ENCODE data around the gene FNBP1L. TPM values are rescaled to one million over a fixed set of nuclear protein-coding genes. Genes with fewer than 3 reads are reported as not detected.

The FNBP1L gene
- total RNA-seq, 1 experiment from 2014 or later: 21.4 TPM

GRCh38 chr1:93593854-93594602 lies 146.1 kb downstream of the FNBP1L start:
- Histone ChIP-seq H3K27me3 (replicated peaks) (no peaks in the 10 kb centered on the region), H3K36me3 (peaks cover 63% of the 10 kb centered on the region), H3K4me1 (replicated peaks) (peaks cover 19% of the 10 kb centered on the region), H3K9me3 (replicated peaks) (no peaks in the 10 kb centered on the region), H3K4me3 (no peak overlapping the region), H3K27ac (no peak overlapping the region)
- DNase-seq (ENCODE audit: low read depth in 1 of 2, low spot score in 2 of 2): no peak

DNA sequence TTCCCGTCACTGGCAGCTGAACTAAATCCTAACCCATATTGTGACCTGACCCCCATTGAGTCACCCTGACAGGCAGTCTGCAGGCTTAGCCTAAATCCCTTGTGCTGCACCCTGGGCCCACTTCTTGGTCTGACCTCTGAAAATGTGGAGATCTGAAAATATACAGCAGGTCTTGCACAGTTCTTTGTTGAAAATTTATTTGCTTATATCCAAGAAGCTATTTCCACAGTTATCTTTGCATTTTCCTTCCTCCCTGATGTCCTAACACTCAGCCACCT lies 146.6 kb downstream of the FNBP1L start:
- Histone ChIP-seq H3K36me3 (peaks cover 58% of the 10 kb centered on the region), H3K27ac (no peak overlapping the region), H3K4me3 (no peak overlapping the region), H3K4me1 (replicated peaks) (peaks cover 16% of the 10 kb centered on the region), H3K9me3 (replicated peaks) (no peaks in the 10 kb centered on the region), H3K27me3 (replicated peaks) (no peaks in the 10 kb centered on the region)
- DNase-seq (ENCODE audit: low read depth in 1 of 2, low spot score in 2 of 2): no peak

DNA sequence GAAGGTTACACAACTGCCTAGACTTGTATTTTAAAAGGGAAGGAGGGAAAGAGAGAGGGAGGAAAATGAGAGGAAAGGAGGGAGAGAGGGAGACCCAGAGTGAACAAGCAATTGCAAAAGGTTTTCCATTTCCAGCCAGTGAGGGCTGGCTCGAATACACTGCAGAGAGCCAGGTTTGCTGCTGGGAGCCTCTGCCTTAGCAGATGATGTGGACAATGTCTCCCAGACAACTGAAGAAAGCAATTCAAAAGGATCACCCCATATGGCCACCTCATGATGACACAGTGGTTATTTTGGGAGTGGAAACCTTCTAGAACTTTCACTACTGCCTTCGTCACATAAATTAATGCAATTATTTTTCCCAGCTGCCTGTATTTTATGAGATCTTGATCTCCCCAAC lies 147.3 kb downstream of the FNBP1L start:
- no peak for DNase-seq (ENCODE audit: low read depth in 1 of 2, low spot score in 2 of 2)
- Histone ChIP-seq H3K4me1 (replicated peaks) (peaks cover 16% of the 10 kb centered on the region), H3K4me3 (no peak overlapping the region), H3K27me3 (replicated peaks) (no peaks in the 10 kb centered on the region), H3K36me3 (peaks cover 51% of the 10 kb centered on the region), H3K9me3 (replicated peaks) (no peaks in the 10 kb centered on the region), H3K27ac (no peak overlapping the region)

DNA sequence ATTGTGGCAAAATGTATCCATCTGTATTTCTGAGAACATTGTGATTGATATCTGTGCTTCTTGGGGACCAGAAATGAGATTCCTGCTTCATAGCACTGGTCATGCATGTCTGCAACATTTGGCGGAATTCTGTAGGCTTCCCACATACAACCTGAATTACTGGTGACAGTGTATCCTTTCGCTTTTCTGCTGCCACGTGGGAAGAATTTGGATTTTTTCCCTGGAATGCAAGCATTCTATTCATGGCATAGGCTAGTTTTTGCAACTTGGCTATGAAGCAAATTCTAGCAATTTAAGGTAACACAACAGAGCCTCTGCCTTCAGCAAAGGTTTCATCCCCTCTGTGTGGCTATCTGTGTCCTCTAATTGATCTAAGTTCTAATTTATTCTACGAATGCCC lies 147.8 kb downstream of the FNBP1L start:
- no peaks in the 10 kb centered on the region for H3K27me3 ChIP-seq (replicated peaks)

DNA sequence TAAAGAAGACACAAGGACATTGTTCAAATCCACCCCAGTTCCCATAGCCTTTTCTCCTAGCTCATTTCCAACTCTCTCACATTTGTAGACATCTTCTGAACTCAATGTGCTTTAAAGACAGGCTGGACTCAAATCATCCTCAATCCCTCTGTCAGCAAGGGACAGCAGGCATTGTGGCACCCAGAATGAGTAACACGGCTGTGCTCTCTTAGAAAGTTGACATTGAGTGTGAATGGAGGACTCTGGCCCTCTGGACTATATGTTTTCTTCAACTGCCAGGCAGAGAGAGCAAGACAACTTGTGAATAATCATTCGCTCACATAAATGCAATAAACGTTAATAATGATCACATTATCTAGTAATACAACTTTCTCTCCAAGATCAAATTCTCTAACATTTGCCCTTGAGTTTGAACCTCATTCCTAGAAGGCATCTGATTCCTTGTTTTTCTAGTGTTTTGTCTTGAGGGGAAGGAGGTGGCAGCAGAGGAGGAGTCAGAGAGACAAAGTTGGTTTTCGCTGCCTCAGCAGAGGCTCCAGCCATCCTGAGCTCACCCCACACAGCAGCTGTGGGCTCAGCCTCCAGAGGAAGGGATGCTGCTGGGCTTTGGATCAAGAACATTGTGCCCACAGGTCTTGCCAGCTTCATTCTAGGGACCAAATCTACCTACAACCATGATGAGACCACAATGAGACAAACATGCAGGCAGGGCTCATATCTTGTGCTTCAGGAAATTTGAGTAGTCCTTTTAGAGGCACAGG lies 148.6 kb downstream of the FNBP1L start:
- Histone ChIP-seq H3K9me3 (replicated peaks) (no peaks in the 10 kb centered on the region), H3K4me1 (replicated peaks) (peaks cover 16% of the 10 kb centered on the region), H3K27ac (no peak overlapping the region), H3K27me3 (replicated peaks) (no peaks in the 10 kb centered on the region), H3K4me3 (no peak overlapping the region), H3K36me3 (peaks cover 41% of the 10 kb centered on the region)
- DNase-seq (ENCODE audit: low read depth in 1 of 2, low spot score in 2 of 2): no peak

More for the DNA sequence above, 147.8 kb downstream of the FNBP1L start:
- H3K4me1 ChIP-seq (replicated peaks): peaks cover 16% of the 10 kb centered on the region
- no peaks in the 10 kb centered on the region for H3K9me3 ChIP-seq (replicated peaks)
- no peak overlapping the region for H3K27ac ChIP-seq
- DNase-seq (ENCODE audit: low read depth in 1 of 2, low spot score in 2 of 2): no peak
- peaks cover 46% of the 10 kb centered on the region for H3K36me3 ChIP-seq
- H3K4me3 ChIP-seq: no peak overlapping the region

- Histone ChIP-seq H3K4me3 (no peak overlapping the region), H3K4me1 (replicated peaks) (peaks cover 16% of the 10 kb centered on the region), H3K27ac (no peak overlapping the region), H3K27me3 (replicated peaks) (no peaks in the 10 kb centered on the region; the same call in 1 of the 2 replicates), H3K9me3 (replicated peaks) (no peaks in the 10 kb centered on the region), H3K36me3 (peaks cover 29% of the 10 kb centered on the region)
- no peak for DNase-seq (ENCODE audit: low read depth in 1 of 2, low spot score in 2 of 2)
Observed at GRCh38 chr1:93597709-93598108, 149.8 kb downstream of the FNBP1L start.

GRCh38 chr1:93598396-93598795 lies 150.5 kb downstream of the FNBP1L start:
- no peak for DNase-seq (ENCODE audit: low read depth in 1 of 2, low spot score in 2 of 2)
- Histone ChIP-seq H3K27me3 (replicated peaks) (no peaks in the 10 kb centered on the region; the same call in 1 of the 2 replicates), H3K9me3 (replicated peaks) (no peaks in the 10 kb centered on the region), H3K27ac (no peak overlapping the region), H3K36me3 (peaks cover 28% of the 10 kb centered on the region), H3K4me3 (no peak overlapping the region), H3K4me1 (replicated peaks) (peaks cover 16% of the 10 kb centered on the region)

DNA sequence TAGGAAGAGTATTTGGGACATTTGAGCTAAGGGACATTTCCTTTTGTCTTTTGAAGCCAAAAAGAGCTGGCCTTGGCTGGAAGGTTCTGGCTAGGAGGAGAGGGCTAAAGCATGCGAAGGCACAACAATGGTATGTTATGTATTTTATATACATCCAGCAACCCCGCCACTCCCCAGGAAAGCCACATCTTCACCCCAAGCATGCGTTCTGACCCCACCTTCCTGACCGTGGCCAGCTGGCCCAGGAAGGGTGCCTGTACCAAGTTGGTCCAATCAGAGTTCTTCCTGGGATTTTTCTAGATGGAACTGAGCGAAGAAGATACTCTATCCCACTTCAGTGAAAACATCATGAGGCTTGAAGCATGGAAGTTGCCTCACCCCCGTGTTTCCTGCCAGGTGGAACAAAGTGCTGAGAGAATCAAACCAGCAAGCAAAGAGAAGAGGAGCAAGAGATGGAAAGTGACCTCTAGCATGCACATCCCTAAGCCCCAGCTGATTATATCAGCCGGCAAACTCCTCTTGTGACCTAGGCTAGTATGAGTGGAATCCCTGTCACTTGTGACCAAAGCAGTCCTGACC lies 151.0 kb downstream of the FNBP1L start:
- peaks cover 11% of the 10 kb centered on the region for H3K4me1 ChIP-seq (replicated peaks)
- no peak overlapping the region for H3K4me3 ChIP-seq
- H3K36me3 ChIP-seq: peaks cover 25% of the 10 kb centered on the region
- H3K27ac ChIP-seq: no peak overlapping the region
- no peaks in the 10 kb centered on the region; the same call in none of the 2 replicates for H3K27me3 ChIP-seq (replicated peaks)
- H3K9me3 ChIP-seq (replicated peaks): no peaks in the 10 kb centered on the region
- DNase-seq (ENCODE audit: low read depth in 1 of 2, low spot score in 2 of 2): no peak

- no peak for DNase-seq (ENCODE audit: low read depth in 1 of 2, low spot score in 2 of 2)
- Histone ChIP-seq H3K4me1 (replicated peaks) (peaks cover 6% of the 10 kb centered on the region), H3K4me3 (no peak overlapping the region)
Observed at GRCh38 chr1:93599479-93599878, 151.6 kb downstream of the FNBP1L start.

DNA sequence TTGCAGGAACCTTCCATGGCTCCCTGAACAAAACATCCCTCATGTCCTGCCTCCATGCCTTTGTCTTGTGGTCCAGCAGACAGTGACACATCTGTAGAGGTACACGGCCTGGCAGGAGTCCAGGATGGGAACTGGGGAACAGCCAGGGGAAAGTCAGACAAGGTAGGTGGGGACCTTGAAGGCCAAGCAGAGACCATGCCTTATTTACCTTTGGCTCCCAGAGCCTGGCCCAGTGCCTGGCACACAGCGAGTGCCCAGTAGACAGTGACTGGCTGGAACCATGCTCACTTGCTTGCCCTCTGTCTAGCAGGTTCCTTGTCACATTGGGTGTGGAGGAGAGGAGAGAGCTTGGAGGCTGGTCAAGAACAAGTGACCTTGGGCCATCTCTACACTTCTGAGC lies 152.7 kb downstream of the FNBP1L start:
- Histone ChIP-seq H3K4me3 (no peak overlapping the region), H3K36me3 (peaks cover 25% of the 10 kb centered on the region; the same call in 1 of the 2 replicates), H3K27me3 (replicated peaks) (no peaks in the 10 kb centered on the region; the same call in none of the 2 replicates), H3K4me1 (replicated peaks) (peaks cover 14% of the 10 kb centered on the region), H3K9me3 (replicated peaks) (no peaks in the 10 kb centered on the region), H3K27ac (no peak overlapping the region)
- no peak for DNase-seq (ENCODE audit: low read depth in 1 of 2, low spot score in 2 of 2)

More at GRCh38 chr1:93599479-93599878, 151.6 kb downstream of the FNBP1L start:
- H3K27ac ChIP-seq: no peak overlapping the region
- peaks cover 25% of the 10 kb centered on the region for H3K36me3 ChIP-seq
- H3K9me3 ChIP-seq (replicated peaks): no peaks in the 10 kb centered on the region
- H3K27me3 ChIP-seq (replicated peaks): no peaks in the 10 kb centered on the region; the same call in none of the 2 replicates

DNA sequence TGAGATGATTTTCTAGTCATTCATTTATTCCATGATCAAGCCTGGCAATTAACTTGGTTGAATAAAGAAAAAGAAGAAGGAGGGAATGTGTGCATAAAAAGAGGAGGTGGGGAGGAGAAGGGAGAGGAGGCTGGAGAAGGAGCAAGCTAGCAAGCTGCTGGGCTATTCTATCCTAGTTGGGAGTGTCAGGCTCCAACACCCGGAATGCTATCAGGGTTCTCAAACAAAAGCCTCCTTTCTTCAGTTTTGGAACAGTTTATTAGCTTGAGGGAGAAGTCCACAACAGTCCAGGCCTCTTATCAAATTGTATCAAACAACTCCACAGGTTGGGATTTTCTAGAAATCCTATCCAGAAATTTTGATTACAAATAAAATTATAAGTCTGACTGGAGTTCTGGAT lies 153.8 kb downstream of the FNBP1L start:
- Histone ChIP-seq H3K4me3 (no peak overlapping the region), H3K4me1 (replicated peaks) (peaks cover 19% of the 10 kb centered on the region)

GRCh38 chr1:93602101-93602500 lies 154.2 kb downstream of the FNBP1L start:
- Histone ChIP-seq H3K9me3 (replicated peaks) (no peaks in the 10 kb centered on the region), H3K4me3 (no peak overlapping the region), H3K4me1 (replicated peaks) (peaks cover 23% of the 10 kb centered on the region), H3K36me3 (peaks cover 20% of the 10 kb centered on the region), H3K27me3 (replicated peaks) (no peaks in the 10 kb centered on the region; the same call in none of the 2 replicates), H3K27ac (no peak overlapping the region)
- no peak for DNase-seq (ENCODE audit: low read depth in 1 of 2, low spot score in 2 of 2)

More for the DNA sequence above, 153.8 kb downstream of the FNBP1L start:
- Histone ChIP-seq H3K9me3 (replicated peaks) (no peaks in the 10 kb centered on the region), H3K27ac (no peak overlapping the region), H3K27me3 (replicated peaks) (no peaks in the 10 kb centered on the region; the same call in none of the 2 replicates), H3K36me3 (peaks cover 20% of the 10 kb centered on the region)
- no peak for DNase-seq (ENCODE audit: low read depth in 1 of 2, low spot score in 2 of 2)

DNA sequence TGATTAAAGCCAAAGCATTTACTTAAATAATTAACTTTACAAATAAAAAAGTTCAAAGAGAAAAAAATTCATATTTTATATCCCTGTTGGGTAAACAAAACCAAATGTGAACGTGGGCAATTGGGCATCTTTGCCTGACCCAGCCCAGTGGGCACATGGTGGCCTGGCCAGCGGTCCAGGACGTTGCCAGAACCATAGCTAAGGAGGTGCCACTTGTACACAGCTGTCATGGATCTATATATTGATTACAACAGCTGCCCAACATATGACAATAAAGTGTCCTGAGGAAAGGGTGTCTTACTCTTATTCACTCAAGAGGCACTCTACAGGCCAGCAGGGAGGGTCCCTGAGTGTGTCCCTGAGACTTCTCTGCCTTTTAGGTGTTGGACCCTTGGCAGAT lies 155.2 kb downstream of the FNBP1L start:
- no peaks in the 10 kb centered on the region; the same call in none of the 2 replicates for H3K27me3 ChIP-seq (replicated peaks)

GRCh38 chr1:93603601-93604000 lies 155.7 kb downstream of the FNBP1L start:
- peaks cover 35% of the 10 kb centered on the region for H3K4me1 ChIP-seq (replicated peaks)
- no peak overlapping the region for H3K4me3 ChIP-seq
- H3K36me3 ChIP-seq: peaks cover 15% of the 10 kb centered on the region
- no peak overlapping the region for H3K27ac ChIP-seq
- H3K27me3 ChIP-seq (replicated peaks): no peaks in the 10 kb centered on the region; the same call in none of the 2 replicates
- DNase-seq (ENCODE audit: low read depth in 1 of 2, low spot score in 2 of 2): no peak
- no peaks in the 10 kb centered on the region for H3K9me3 ChIP-seq (replicated peaks)

More for the DNA sequence above, 155.2 kb downstream of the FNBP1L start:
- Histone ChIP-seq H3K9me3 (replicated peaks) (no peaks in the 10 kb centered on the region), H3K4me3 (no peak overlapping the region), H3K4me1 (replicated peaks) (peaks cover 30% of the 10 kb centered on the region), H3K36me3 (peaks cover 15% of the 10 kb centered on the region), H3K27ac (no peak overlapping the region)
- DNase-seq (ENCODE audit: low read depth in 1 of 2, low spot score in 2 of 2): no peak

Data from SJSA1 (cell line).